HPDE6-E6E7 (cell line): ENCODE results near the gene PLPPR3.

Experiments used
- DNase-seq: peaks from one replicate; pipeline ENCODE4 v3.0.0; 2011; ENCODE audit warnings: missing footprints; ENCODE audit errors: extremely low spot score

PLPPR3 gene

DNA sequence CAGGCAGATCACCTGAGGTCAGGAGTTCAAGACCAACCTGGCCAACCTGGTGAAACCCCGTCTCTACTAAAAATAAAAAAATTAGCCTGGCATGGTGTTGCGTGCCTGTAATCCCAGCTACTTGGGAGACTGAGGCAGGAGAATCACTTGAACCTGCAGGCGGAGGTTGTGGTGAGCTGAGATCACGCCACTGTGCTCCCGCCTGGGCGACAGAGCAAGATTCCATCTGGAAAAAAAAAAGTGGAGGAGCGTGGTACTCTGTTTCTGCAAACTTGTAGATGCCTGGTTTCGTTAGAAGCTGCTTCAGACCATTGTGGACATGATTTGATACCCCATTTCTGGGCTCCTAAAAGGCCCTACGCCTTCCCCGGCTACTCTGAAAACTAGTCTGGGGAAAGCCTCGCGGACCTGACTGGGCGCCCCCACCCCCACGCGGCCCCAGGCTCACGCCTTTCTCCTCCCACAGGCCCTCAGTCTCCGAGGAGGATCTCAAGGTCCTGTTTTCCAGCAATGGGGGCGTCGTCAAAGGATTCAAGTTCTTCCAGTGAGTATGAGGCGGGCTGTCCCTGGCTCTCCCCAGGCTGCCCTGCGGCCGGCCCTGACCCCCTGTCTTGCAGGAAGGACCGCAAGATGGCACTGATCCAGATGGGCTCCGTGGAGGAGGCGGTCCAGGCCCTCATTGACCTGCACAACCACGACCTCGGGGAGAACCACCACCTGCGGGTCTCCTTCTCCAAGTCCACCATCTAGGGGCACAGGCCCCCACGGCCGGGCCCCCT lies 11.5 kb downstream of the PLPPR3 start:
- DNase-seq: no peak

DNA sequence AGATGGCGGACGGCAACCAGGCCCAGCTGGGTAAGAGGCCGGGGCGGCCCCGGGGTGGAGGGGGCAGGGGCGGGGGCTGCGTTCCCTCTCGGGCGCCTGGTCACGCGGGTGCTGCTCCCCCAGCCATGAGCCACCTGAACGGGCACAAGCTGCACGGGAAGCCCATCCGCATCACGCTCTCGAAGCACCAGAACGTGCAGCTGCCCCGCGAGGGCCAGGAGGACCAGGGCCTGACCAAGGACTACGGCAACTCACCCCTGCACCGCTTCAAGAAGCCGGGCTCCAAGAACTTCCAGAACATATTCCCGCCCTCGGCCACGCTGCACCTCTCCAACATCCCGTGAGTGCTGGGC lies 13.4 kb downstream of the PLPPR3 start:
- DNase-seq: no peak

DNA sequence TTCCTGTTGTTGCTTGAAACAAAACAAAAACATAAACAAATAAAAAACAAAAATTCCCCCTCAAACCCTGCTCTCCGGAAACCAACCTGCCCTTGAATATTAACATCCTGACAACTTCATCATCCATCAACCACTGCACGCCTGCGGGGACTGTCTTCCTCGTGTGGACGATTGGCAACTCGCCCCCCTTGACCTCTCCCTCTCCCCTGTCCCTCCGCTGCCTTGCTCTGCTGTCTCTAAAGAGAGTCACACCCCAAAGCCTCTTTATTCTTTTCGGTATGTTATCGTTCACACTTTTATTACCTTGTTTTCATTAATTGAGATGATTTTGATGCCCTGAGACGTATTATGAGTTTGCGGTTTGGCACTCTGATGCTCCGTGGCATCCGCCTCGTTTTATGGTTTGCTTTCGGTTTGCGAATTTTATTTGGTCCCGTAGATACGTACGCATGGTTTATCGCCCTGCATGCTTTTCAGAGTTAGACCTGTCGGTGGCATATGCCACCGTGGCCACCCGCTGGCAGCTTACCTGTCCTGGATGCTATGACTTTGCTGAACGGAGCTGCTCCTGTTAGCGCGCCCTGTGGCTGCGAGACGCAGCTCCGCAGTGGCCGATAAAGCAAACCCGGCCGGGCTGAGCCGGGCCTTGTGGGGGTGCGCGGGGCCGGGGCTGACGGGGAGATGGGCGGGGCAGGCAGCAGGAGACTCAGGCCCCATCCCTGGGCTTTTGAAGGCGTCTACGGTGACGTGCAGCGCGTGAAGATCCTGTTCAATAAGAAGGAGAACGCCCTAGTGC lies 13.9 kb downstream of the PLPPR3 start:
- DNase-seq: no peak

DNA sequence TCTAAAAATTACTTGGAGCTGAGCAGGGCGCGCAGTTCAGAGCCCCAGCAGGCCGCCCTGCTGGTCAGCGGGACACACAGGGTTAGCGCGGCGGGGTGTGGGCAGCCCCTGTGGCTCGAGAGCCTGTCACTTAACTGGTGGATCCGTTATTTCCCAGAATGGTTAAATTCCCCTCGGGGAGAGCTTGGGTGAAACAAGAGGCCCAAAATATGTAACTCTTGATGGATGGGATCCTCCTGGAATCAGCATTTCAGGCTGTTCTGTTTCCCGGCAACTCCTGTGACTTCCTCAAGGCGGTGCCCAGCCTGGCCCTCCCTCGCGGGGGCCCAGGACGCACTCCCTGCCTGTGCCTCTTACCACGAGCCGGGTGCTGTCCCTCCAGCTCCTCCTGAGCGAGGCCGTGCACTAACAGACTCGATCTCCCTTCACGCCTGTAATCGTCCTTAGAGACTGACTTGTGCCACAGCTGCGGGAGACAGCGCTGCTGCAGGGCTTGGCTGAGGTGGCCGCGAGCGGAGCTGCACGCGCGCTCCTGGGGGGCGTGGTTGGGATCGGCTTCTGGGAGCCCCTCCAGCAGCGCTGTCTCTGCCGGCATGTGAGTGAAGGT lies 14.8 kb downstream of the PLPPR3 start:
- DNase-seq: no peak

DNA sequence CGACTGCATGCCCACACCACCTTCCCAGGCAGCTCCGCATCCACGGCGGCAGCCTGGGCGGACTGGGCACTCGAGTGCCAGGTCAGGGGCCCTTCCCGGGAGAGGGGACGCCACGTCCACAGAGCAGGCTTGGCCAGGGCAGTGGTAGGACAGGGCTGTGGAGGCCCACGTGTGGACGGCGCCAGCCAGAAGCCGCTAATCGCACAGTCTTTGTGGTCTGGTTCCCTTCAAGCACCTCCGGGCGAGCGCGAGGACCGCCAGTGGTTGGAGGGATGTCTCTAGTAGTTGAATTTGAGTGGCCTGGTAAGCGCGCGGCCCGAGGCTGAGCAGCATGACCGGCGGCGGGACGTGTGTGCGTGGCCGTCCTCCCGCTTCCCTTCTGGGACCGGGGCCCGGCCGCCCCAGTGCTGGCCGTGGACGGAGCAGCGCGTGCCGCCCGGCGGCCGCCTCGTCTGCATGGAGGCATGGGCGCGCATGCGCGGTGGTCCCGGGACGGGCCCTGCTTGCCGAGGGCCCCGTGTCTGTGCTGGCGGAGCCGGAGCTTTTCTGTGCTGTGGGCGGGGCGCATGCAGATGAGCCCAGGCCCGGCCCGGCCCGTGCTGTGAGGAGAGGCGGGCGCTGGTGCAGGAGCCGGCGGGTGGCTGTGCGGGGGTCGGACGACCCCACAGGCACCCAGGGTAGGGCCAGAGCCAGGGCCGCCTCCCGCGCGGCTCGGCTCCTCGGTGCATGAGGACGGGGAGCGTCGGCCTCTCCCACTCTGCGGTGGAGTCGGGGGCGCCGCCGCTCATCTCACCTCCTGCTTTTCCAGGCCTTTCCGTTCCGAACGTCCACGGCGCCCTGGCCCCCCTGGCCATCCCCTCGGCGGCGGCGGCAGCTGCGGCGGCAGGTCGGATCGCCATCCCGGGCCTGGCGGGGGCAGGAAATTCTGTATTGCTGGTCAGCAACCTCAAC lies 15.9 kb downstream of the PLPPR3 start:
- no peak for DNase-seq

DNA sequence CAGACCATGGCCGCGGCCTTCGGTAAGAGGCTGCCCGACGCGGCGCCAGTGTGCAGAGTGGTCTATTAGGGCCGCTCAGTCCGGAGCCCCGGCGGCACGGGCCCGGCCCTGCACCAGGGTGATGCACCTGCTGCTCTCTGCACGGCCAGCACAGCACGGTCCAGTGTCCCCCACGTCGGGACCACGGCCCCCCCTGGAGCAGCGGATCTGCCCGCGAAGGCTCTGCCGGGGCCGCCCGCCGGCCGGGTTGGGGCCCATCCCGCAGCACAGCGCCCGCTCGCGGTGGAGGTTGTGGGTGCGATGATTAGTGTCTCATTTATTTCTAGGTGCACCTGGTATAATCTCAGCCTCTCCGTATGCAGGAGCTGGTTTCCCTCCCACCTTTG lies 16.6 kb downstream of the PLPPR3 start:
- DNase-seq: no peak

DNA sequence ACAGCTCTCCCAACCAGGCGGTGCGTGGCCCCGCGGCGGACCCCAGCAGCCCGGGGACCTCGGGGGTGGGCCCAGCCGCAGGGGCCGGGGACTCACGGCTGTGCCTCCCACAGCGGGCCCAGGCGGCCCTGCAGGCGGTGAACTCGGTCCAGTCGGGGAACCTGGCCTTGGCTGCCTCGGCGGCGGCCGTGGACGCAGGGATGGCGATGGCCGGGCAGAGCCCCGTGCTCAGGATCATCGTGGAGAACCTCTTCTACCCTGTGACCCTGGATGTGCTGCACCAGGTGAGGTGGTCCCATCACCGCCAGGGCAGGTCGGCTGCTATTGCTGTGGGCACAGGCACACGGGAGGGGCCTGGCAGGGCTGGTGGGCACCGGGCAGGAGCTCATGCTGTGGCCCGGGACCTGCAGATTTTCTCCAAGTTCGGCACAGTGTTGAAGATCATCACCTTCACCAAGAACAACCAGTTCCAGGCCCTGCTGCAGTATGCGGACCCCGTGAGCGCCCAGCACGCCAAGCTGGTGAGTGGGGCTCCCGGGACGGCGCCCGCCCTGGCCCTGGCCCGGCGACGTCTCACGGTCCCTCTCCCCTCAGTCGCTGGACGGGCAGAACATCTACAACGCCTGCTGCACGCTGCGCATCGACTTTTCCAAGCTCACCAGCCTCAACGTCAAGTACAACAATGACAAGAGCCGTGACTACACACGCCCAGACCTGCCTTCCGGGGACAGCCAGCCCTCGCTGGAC lies 17.2 kb downstream of the PLPPR3 start:
- no peak for DNase-seq

DNA sequence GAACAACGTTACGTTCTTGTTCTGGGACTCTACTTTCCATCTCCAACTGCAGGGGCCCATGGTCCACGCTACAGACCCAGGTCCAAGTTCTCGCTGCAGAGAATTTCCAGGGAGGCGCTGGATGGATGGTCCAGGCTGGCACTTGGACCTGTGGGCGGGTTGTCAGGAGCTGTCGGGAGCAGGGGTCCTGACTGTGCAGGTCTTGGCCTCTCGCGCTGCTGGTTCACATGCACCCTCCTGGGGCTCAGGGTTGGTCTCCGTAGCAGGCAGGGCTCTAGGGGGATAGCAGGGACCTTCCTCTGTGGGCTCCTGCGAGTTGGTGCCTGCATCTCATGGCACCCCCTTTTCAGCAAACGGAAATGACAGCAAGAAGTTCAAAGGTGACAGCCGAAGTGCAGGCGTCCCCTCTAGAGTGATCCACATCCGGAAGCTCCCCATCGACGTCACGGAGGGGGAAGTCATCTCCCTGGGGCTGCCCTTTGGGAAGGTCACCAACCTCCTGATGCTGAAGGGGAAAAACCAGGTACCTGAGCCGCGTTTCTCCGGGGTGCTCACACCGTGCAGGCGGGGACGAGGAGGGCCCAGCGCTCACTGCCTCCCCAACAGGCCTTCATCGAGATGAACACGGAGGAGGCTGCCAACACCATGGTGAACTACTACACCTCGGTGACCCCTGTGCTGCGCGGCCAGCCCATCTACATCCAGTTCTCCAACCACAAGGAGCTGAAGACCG lies 17.9 kb downstream of the PLPPR3 start:
- DNase-seq: no peak

DNA sequence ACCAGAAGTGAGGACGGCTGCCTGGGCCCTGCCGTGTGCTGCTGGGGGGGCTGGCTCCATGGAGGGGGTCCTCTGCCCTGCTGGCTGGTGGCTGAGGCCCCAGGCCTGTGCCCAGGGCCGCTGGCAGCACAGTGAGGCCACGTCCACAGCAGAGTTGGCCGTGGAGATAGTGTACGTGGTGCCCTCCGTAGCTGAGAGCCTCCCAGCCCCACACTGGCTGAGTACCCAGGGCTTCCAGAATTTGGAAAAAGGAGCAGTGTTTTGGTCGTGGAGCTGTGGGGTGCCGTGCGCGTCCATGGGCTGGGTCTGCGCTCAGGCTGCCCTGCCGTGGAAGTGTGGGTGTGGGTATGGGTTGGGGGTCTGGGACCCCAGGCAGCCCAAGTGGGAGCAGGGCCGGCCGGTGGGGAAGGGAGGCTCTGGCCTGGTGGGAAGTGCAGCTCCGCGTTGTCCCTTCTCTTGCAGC lies 18.6 kb downstream of the PLPPR3 start:
- DNase-seq: no peak

DNA sequence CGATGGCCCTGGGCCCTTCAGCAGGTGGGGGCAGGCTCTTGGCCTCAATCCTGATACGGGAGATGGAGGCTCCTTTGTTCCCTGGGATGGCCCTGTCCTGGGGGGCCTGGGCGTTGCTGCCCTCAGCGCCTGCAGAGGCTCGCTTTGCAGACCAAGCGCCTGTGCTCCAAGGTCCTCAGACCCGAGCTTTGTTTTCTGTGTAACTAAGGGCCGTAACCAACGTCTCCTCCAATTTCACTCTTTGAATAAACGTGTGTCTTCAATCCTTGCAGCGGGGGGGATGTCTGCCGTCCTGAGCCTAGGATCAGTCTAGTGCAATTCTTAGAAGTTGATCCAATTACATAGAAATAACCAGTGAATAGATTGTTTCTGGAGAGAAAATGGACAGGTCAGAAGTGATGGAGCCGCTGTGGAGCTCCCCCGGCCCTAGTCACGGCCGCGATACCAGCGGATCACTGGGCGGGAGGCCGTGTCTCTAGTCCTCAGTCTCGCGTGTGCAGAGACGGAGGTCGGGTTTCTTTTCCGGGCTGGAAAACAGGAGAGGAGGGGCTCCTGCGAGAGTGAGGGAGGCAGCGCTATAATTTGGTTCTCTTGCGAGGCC lies 19.2 kb downstream of the PLPPR3 start:
- DNase-seq: no peak

DNA sequence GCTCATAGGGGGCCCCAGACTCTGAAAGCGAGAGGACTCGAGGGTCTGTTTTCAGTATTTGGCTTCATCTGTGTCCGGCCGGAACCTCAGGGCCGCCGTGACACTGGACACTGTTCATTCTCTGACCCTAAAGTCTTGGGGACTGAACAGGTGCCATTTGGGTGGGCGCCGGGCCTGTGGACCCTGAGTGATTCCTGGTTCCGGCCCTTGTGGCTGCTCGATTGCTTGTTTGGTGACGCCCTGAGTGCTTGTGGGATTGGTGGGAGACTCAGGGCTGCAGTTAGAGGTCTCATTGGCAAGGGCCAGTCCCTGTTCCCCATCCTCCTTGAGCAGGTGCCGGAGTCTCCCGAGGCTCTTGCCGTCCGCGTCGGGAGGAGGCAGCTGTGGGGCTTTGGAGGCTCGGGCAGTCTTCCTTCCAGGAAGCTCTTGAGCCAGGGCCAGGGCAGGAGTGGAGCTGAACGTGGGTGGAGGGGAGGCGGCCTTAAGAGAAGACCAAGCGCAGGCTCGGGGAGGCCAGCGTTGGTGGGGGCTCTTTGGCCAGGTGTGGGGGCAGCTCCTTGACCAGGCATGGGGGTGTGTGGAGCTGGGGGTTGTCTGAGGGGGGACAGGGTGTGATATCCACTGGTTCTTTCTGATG lies 19.8 kb downstream of the PLPPR3 start:
- no peak for DNase-seq

DNA sequence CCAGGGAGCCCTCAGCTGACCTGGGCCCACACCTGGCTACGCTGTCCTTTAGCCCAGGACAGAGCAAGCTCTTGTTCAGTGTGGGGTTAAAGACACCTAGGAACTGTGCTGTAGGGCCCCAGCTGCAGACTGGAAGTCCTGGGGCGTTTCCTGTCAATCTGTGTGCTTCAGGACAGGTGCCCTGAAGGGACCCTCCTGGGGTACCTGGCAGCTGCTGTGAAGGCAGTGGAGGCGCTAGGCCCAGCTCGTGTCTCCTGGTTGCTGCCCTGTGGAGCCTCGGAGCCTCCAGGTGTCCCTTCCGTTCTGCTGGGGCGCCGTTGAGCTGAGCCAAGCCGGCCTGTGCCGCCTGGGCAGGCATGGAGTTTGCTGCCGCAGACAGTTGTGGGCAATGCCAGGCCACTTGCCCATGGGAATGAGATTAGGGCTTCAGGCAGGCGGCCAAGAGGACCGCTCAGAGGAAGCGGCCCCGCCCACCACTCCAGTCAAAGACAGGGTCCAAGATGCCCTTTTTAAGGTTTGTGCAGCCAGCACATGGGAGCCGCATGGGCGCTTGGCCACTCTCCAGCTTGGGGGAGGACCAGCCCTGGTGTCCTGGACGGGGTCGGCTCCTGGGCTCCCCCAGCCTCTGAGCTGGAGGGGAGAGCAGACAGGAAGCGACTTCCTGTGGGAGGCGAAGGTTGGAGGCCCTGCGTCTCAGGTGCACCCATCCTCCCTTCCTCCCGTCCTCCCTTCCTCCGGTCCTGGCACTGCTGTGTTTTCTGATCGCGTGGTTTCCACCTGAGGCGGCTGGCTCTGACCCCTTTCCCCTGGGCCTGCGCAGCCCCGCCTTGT lies 20.5 kb downstream of the PLPPR3 start:
- no peak for DNase-seq

DNA sequence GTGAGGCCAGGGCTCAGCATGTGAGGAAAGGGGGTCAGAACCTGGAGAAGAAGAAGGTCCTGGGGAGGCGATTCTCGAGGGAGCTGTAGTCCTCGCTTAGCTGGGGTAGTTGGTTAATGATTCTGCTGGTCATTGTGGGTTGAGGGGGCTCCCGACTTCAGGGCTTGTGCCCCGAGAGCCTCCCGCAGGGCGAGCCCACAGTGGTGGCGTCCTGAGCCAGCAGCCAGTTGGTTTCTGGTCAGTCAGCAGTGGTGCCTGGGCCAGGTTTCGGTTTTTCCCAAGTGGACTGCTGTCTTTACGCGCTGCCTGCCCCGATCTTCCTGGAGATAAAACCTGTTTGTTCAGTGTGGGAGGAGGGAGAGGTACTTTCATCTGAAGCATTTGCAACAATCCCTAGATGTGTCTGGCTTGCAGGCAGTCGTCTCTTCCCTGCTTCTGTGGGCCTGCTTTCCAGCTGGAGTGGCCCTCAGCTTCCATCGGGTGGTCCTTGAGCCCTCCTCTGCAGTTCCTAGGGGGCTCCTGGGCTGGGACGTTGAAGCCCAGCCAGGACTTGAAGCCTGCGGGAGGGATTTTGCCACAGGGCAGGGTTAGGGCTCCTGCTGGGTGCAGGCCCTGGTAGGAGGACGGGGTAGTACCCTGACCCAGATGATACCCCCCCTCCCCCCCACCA lies 21.3 kb downstream of the PLPPR3 start:
- DNase-seq: no peak

DNA sequence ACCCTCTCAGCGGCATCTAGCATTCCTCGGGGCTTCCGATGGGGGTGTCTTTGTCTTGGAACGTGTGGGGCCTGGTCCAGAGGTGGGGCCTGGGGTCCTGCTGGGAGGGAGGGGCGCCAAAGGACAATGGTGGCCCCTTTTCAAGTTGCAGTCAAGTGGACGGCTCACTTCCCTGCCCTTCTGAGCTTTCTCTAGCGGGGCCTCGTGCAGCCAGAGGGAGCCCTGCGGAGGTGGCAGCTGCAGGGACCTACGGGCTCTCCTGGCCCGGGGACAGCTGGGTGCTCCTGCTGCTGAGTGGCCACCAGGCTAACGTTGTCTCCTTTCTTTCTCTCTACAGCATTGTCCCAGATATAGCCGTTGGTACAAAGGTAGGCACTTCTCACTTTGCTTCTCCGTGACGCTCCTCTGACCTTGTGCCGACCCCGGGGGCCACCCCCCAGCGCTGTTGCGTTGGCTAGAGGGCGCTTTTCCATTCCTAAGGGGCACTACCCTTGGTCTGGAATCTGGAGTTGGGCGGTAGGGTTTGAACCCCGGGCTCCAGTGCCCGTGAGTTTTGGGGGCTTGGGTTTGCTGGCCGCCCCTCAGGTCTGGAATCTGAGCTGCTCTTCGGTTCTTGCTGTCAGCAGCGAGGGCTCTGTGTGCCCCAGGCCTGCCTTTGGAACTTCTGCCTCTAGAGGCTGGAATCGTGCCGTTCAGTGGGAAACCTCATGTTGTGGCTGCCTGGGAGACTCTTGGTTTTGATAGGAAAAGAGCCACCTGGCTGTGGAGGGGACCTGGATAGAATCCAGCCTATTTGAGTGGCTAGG lies 22.5 kb downstream of the PLPPR3 start:
- no peak for DNase-seq

DNA sequence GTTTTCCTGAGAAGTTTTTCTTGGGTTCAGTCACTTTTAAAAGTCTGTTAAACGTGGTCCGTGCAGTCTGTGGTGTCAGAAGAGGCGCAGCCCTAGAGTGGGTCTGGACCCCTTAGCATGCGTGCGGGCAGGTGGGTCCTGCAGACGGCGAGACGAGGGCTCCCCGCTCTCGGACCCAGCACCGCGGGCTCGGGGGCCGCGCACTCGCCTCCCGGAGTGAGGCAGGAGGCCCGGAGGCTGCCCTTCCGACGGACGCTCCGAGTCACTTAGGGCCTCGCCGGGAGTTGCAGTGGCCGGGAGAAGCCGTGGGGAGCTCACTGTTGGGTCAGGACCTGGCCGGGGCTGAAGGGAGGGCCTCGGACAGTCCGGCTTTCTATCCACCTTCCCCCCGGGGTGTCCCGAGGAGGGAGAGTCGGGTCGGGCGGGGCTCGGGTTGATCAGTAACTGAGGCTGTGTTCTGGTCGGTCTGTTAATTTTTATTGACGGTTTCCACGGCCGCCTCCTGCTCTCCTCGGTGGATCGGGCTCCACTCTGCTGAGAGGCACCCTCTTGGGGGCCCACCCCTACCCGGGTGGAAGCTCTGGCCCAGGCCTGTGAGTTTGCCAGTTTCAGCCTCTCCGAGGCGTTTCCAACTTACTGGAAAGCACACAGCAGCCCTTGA lies 23.2 kb downstream of the PLPPR3 start:
- DNase-seq: no peak
